ENCODE data around the gene PPP2R5C.
A peak's percentile ranks its signal among the peaks of the same experiment; 100 is the strongest.
"Not testable (repeated sequence)": the region's sequence is repeated elsewhere in the genome, so short reads cannot be mapped to it uniquely, and the experiment has no call there.

Gene PPP2R5C

DNA sequence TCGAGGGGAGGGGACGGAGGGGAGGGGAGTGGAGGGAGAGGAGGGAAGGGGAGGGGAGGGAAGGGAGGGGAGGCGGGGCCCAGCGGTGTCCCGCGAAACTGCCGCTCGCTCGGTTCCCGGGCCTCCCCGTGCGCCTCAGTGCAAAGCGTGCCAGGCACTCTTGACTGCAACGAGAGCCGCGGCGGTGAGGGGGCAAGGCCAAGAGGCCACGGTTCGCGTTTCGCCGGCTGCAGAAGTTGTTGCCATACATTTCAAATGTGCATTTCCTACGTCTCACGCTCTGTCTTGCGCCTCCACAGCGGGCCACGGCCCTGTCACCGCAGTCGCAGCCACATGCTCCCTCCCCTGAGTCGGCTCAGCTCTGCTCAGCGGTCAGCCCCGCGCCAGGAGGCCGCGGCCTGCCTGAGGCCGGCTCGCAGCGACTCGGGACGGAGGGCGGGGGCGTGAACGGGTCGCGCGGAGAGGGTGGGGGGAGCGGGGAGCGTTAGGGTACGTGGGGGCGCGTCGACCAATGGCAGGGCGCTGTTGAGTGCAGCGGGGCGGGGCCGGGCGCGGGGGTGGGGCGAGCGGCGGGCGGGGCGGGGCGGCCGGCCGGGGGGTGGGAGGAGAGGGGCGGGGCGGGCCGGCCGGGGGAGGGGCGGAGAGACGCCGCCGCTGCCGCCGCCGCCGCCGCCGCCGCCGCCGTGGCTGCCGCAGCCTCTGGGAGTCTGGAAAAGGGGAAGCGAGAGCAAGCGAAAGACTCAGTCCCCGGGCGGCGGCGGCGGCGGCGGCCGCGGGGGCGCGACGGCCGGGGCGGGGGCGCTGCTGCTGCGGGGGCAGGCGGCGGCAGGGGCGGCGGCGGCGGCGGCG, at the start of gene PPP2R5C:
Gene PPP2R5C (plus strand): TSS at position 678 of the 849 bp plus-strand sequence. CDS start 185 bp downstream, outside the sequence.
- H3K9me3 ChIP-seq: no peaks in the 10 kb centered on the region
- H3K36me3 ChIP-seq: peaks cover 31% of the 10 kb centered on the region
- H3K9ac ChIP-seq: peak within 1 kb of the TSS; percentile 96
- H3K27me3 ChIP-seq: no peaks in the 10 kb centered on the region
- peaks cover 58% of the 10 kb centered on the region for H3K4me1 ChIP-seq
- H3K4me3 ChIP-seq: peak within 1 kb of the TSS; percentile 97
- peaks cover 45% of the 10 kb centered on the region for H4K20me1 ChIP-seq
- no peak for TF ChIP-seq Cebpa-rat (IDR thresholded peaks at IDR 0.05)
- H3K27ac ChIP-seq: peak within 1 kb of the TSS; percentile 94
- H3K4me2 ChIP-seq: peak within 1 kb of the TSS; percentile 92

DNA sequence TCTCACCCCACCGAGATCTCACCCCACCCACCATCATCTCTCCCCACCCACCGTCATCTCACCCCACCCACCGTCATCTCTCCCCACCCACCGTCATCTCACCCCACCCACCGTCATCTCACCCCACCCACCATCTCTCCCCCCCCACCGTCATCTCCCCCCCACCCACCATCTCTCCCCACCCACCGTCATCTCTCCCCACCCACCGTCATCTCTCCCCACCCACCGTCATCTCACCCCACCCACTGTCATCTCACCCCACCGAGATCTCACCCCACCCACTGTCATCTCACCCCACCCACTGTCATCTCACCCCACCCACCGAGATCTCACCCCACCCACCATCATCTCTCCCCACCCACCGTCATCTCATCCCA, 49.7 kb upstream of the PPP2R5C start:
- peaks cover 64% of the 10 kb centered on the region for H3K4me1 ChIP-seq
- H3K4me3 ChIP-seq, H3K9me3 ChIP-seq, H3K4me2 ChIP-seq, H3K9ac ChIP-seq, H3K27me3 ChIP-seq, H3K36me3 ChIP-seq, H4K20me1 ChIP-seq, H3K27ac ChIP-seq: not testable (repeated sequence)

DNA sequence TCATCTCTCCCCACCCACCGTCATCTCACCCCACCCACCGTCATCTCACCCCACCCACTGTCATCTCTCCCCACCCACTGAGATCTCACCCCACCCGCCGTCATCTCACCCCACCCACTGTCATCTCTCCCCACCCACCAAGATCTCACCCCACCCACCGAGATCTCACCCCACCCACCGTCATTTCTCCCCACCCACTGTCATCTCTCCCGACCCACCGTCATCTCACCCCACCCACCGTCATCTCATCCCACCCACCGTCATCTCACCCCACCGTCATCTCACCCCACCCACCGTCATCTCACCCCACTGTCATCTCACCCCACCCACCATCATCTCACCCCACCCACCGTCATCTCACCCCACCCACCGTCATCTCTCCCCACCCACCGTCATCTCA, 49.2 kb upstream of the PPP2R5C start:
- H3K27me3 ChIP-seq, H3K36me3 ChIP-seq, H4K20me1 ChIP-seq, H3K27ac ChIP-seq, H3K4me3 ChIP-seq, H3K9ac ChIP-seq, H3K4me2 ChIP-seq: not testable (repeated sequence)
- H3K4me1 ChIP-seq: peaks cover 64% of the 10 kb centered on the region
- H3K9me3 ChIP-seq: peaks cover 13% of the 10 kb centered on the region

DNA sequence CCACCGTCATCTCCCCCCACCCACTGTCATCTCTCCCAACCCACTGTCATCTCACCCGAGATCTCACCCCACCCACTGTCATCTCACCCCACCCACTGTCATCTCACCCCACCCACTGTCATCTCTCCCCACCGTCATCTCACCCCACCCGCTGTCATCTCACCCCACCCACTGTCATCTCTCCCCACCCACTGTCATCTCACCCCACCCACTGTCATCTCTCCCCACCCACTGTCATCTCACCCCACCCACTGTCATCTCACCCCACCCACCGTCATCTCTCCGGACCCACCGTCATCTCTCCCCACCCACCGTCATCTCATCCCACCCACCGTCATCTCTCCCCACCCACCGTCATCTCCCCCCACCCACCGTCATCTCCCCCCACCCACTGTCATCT, 48.4 kb upstream of the PPP2R5C start:
- not testable (repeated sequence) for H3K4me3 ChIP-seq, H3K9ac ChIP-seq, H3K27me3 ChIP-seq, H3K27ac ChIP-seq, H4K20me1 ChIP-seq, H3K36me3 ChIP-seq, H3K4me2 ChIP-seq
- H3K4me1 ChIP-seq: peaks cover 64% of the 10 kb centered on the region
- H3K9me3 ChIP-seq: peaks cover 18% of the 10 kb centered on the region

DNA sequence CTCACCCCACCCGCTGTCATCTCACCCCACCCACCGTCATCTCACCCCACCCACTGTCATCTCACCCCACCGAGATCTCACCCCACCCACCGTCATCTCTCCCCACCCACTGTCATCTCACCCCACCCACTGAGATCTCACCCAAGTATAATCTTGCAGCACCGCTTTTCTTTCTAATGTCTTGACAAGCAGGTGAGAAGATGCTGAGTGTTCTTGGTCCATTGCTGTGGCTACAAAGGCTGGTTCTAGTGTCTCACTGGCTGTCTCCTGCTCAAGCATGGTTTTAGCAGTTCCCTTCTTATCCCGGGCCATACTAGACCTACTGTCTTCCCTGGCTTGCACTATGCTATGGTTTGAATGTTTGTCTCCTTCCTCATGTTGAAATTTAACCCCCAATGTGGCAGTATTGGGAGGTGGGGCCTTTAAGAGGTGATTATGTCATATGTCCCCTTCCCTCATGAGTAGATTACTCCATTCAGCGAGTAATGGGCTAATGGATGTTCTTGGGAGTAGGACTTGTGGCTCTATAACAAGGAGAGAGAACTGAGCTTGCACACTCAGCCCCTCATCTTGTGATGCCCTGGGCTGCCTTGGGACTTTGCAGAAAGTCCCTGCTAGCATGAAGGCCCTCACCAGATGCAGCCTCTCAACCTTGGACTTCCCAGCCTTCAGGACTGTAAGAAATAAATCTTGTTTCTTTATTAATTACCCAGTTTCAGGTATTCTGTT, 47.7 kb upstream of the PPP2R5C start:
- TF ChIP-seq Cebpa-rat (IDR thresholded peaks at IDR 0.05): no peak
- no peaks in the 10 kb centered on the region for H3K36me3 ChIP-seq
- H3K9ac ChIP-seq: no peak overlapping the region
- no peak overlapping the region for H3K27ac ChIP-seq
- peaks cover 62% of the 10 kb centered on the region for H3K4me1 ChIP-seq
- no peaks in the 10 kb centered on the region for H3K27me3 ChIP-seq
- H3K4me2 ChIP-seq: no peak overlapping the region
- peaks cover 19% of the 10 kb centered on the region for H3K9me3 ChIP-seq
- no peaks in the 10 kb centered on the region for H4K20me1 ChIP-seq
- H3K4me3 ChIP-seq: no peak overlapping the region

DNA sequence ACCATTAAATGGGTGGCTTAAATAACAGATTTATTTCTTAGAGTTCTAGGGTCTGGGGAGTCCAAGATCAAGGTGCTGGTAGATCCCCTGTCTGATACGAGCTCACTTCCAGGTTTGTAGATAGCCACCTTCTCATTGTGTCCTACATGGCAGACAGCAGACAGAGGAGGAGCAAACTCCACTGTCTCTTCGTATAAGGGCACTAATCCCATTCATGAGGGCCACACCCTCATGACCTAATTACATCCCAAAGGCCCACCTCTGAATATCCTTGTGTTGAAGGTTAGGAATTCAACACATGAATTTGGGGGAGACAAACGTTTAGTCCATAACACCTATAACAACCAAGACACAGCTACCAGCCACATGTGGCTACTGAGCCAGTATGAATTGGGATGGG, 47.1 kb upstream of the PPP2R5C start:
- Histone ChIP-seq H3K27ac (no peak overlapping the region), H3K9ac (no peak overlapping the region), H3K27me3 (no peaks in the 10 kb centered on the region), H4K20me1 (no peaks in the 10 kb centered on the region), H3K4me3 (no peak overlapping the region), H3K9me3 (peaks cover 19% of the 10 kb centered on the region), H3K36me3 (no peaks in the 10 kb centered on the region), H3K4me2 (no peak overlapping the region), H3K4me1 (peaks cover 60% of the 10 kb centered on the region)
- TF ChIP-seq Cebpa-rat (IDR thresholded peaks at IDR 0.05): no peak

DNA sequence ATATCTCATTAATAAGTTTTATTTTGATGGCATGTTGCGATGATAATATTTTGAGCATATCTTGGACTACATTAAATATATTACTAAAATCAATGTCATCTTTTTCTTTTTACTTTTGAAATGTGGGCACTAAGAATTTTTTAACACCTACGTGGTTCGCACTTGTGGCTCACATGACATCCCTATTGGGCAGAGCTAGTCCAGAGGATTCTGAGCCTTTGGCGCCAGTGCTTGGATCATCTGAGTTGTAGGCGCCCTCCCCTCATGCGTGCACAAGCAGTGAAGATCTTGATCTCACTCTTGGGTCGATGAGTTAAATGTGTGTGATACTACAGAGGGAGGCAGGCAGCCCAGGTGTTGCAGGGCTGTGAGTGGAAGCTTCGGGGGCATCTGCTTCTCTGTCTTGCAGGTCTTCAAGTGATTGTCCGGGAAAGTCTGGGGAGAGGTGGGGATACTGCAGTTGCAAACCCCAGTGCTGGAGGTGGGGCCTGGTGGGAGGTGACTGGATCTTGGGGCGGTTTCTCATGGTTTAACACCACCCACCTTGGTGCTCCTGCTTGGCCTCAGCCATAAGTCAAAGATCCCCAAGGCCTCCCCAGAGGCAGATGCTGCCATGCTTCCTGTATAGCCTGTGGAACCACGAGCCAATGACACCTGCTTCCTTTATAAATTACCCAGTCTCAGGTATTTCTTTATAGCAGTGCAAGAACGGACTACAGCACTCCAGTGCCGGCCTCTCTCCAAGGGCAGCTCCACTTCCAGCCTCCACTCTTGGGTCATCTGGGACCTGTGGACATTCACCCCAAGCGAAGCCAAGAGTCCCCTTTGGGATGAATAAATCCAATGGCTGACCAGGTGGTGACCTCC, 46.1 kb upstream of the PPP2R5C start:
- no peak overlapping the region for H3K27ac ChIP-seq
- no peak overlapping the region for H3K4me2 ChIP-seq
- peaks cover 19% of the 10 kb centered on the region for H3K9me3 ChIP-seq
- H3K27me3 ChIP-seq: no peaks in the 10 kb centered on the region
- TF ChIP-seq Cebpa-rat (IDR thresholded peaks at IDR 0.05): no peak
- H3K4me3 ChIP-seq: no peak overlapping the region
- no peaks in the 10 kb centered on the region for H3K36me3 ChIP-seq
- no peaks in the 10 kb centered on the region for H4K20me1 ChIP-seq
- no peak overlapping the region for H3K9ac ChIP-seq
- H3K4me1 ChIP-seq: peaks cover 58% of the 10 kb centered on the region

DNA sequence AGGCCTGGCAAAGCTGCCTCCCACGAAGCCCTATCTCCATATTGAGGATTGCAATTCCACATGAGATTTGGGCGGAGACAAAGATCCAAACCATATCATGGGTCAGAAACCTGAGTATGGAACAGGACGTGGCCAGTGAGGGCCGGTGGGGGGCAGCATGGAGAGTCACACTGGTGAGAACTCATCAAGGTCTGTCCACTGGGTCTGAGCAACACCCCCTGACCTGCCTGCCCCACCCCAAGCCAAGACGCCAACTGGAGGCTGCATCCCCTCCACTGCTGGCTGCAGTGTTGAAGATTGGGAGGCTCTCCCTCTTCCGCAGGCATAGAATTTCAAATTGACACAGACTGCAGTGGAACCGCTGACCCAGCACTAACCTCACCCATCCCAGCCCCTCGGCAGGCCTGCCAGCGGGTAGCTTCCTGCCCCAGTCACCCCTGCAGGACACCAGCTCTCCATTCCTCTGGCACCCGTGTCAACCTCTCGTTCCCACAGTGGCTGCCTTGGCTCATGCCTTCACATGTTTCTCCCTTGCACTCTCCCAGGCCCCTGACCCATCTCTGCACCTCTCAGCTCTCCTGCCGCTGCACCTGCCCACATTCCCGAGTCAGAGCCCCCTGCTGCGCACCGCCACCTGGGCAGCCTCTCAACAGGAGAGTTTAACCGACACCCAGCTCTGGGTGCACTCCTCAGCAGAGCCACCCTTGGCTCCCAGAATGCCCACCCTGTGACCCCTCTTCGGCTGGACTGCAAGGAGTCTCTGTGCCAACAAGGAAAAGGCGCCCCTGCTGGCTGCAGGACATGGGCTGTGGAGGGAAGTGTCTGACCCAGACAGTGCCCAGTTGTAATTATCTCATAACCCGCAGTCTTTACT, 45.2 kb upstream of the PPP2R5C start:
- peak overlapping the region; percentile 54 for H3K27ac ChIP-seq
- H4K20me1 ChIP-seq: no peaks in the 10 kb centered on the region
- peaks cover 19% of the 10 kb centered on the region for H3K9me3 ChIP-seq
- TF ChIP-seq Cebpa-rat (IDR thresholded peaks at IDR 0.05): no peak
- peak overlapping the region; percentile 67 for H3K4me2 ChIP-seq
- no peak overlapping the region for H3K9ac ChIP-seq
- no peaks in the 10 kb centered on the region for H3K36me3 ChIP-seq
- H3K4me3 ChIP-seq: no peak overlapping the region
- H3K4me1 ChIP-seq: peaks cover 53% of the 10 kb centered on the region
- no peaks in the 10 kb centered on the region for H3K27me3 ChIP-seq

Measured in BLaER1 (cell line).